Heart left ventricle (tissue), 16 donors: ENCODE data around the gene SYT15. TPM values are rescaled to one million over a fixed set of nuclear protein-coding genes. Genes with fewer than 3 reads are reported as not detected.
"Not testable (repeated sequence)": the region's sequence is repeated elsewhere in the genome, so short reads cannot be mapped to it uniquely, and the experiment has no call there.

Source experiments
- ATAC-seq, 4 donors: fragments of 200-7000 bp; cut with Tn5 transposase; one replicate each; pipeline ENCODE4 v1.9.1; 2020 to 2022; ENCODE audit warnings: moderate library complexity in 4 of 4, mild to moderate bottlenecking in 3 of 4, moderate number of reproducible peaks in 1 of 4
- DNase-seq, 5 donors: peaks; one replicate each; pipeline ENCODE4 v3.0.0-alpha.2; 2020
- H3K27ac ChIP-seq, 12 donors: fragments of 200-600 bp; sonication (generic) in 4 of 12; one replicate each; pipeline versions ENCODE4 v1.5.0 to v1.8.0; 2016 to 2022; ENCODE audit warnings: mild to moderate bottlenecking in 2 of 12
- H3K27me3 ChIP-seq, 9 donors: fragments of 200-600 bp; sonication (generic) in 2 of 9; one replicate each; pipeline versions ENCODE4 v1.5.1 to v1.8.0; 2016 to 2022; ENCODE audit warnings: mild to moderate bottlenecking in 3 of 9
- H3K36me3 ChIP-seq, 9 donors: fragments of 200-600 bp; sonication (generic) in 2 of 9; one replicate each; pipeline versions ENCODE4 v1.5.0 to v1.8.0; 2018 to 2022; ENCODE audit warnings: mild to moderate bottlenecking in 2 of 9
- H3K4me1 ChIP-seq, 12 donors: fragments of 200-600 bp; sonication (generic) in 4 of 12; one replicate each; pipeline versions ENCODE4 v1.5.0 to v1.8.0; 2016 to 2022; ENCODE audit warnings: mild to moderate bottlenecking in 3 of 12
- H3K4me3 ChIP-seq, 12 donors: fragments of 200-600 bp; sonication (generic) in 4 of 12; one replicate each; pipeline versions ENCODE4 v1.5.0 to v1.8.0; 2017 to 2022; ENCODE audit warnings: mild to moderate bottlenecking in 9 of 12, moderate library complexity in 4 of 12
- H3K9me3 ChIP-seq, 12 donors: fragments of 200-600 bp; sonication (generic) in 4 of 12; one replicate each; pipeline versions ENCODE4 v1.5.0 to v1.8.0; 2016 to 2022; ENCODE audit warnings: mild to moderate bottlenecking in 1 of 12
- CTCF ChIP-seq, 12 donors: fragments of 200-600 bp; sonication (generic) in 4 of 12; IDR thresholded peaks; one replicate each; pipeline versions ENCODE4 v1.5.0 to v1.8.0; 2018 to 2022; ENCODE audit warnings: antibody characterized with exemption in 12 of 12, mild to moderate bottlenecking in 5 of 12
- WGBS, 4 donors: extraction: QIAGEN DNeasy Blood & Tissue Kit in 2 of 4; methylation state at CpG; one replicate each; pipeline versions ENCODE4 v1.1.5 to v1.1.7; 2013 to 2018; 5-methylcytosine and 5-hydroxymethylcytosine counted together
- intact Hi-C, 10 donors: fragments of 100-400 bp; cut with DNase I; formaldehyde crosslinking; loops; one replicate each; pipeline versions ENCODE4 v1.11.1 to v1.14.2; 2022
- polyA plus RNA-seq, 2 donors: library from polyadenylated mRNA; stranded (reverse); fragments of 200-250 nt; gene quantifications; one replicate each; pipeline ENCODE4 v1.2.3, GENCODE V29; 2013
- total RNA-seq, 9 donors: library from RNA; depleted of rRNA in 2 of 9; stranded (reverse); fragments of >200 nt in 2 of 9; fragmentation: NEBNext Ultra II Directional in 3 of 9; extraction: Animal tissue kit (Norgen Biotek cat#: 25700) in 3 of 9; gene quantifications; one replicate each; pipeline versions ENCODE4 v1.1.0 to v1.2.4, GENCODE V29; 2016 to 2023
- donor health status: ischemic (EF 13 %, LVEDD 7.1; RV severe dilation, severe dysfunction).
- donor health status: healthy with polysubstance abuse.
- donor health status: DM: no; HTN: yes; CAD: no.
- donor health status: DM: no; HTN: no; CAD: no.
- donor health status: ischemic (EF 25% LVEDD 6.9; RV normal size, moderate dysfunction).
- donor health status: ischemic (EF 25% LVEDD 5.7; RV mildly dilated, moderate dysfunction).
- donor health status: healthy.
- donor health status: DM: yes; HTN: yes; CAD: no.
- donor health status: ischemic (EF 35%, LVEDD 5.7; RV mildly dilated, moderate dysfunction).
- donor health status: nonischemic (EF 11% LVEDD 7.7; RV severe dilation, severe dysfunction).
- donor health status: DM: yes; HTN: yes; CAD: no.
- donor health status: PGD.
- donor health status: ischemic (EF 29% LVEDD 5.4; RV normal size, mild dysfunction).
- donor health status: nonischemic (EF 23%, LVEDD 6.1; RV moderate dilation, normal function).

SYT15 gene
- total and polyA plus RNA-seq, 11 donors: 1.0 to 5.2 (median 2.7) TPM

GRCh38 chr10:46597616-46598246 is 18.8 kb downstream of the SYT15 start:
- H3K9me3 ChIP-seq, intact Hi-C loops, H3K4me1 ChIP-seq, H3K36me3 ChIP-seq, H3K27me3 ChIP-seq: not testable (repeated sequence)
- Histone ChIP-seq H3K4me3 (peak overlapping the region in 11 of 12 donors; percentile 16 to 59 (median 47)), H3K27ac (peak overlapping the region in 4 of 12 donors; percentile 37 to 60 (median 50))
- peak in 8 of 12 donors; percentile 6 to 32 (median 22) for TF ChIP-seq CTCF (IDR thresholded peaks at IDR 0.05)
- DNase-seq: peak in 1 of 5 donors; percentile 26
- ATAC-seq: peak; percentile 44 to 94 (median 82)
- 0 to 6% (median 1%) methylated on average over 10 to 23 of the region's 44 CpGs for WGBS, 4 donors

GRCh38 chr10:46600516-46600915 is 21.6 kb downstream of the SYT15 start:
- H3K36me3 ChIP-seq, intact Hi-C loops, ATAC-seq, H3K9me3 ChIP-seq, H3K4me3 ChIP-seq, H3K27me3 ChIP-seq, H3K27ac ChIP-seq, H3K4me1 ChIP-seq, DNase-seq: not testable (repeated sequence)
- 0 to 100% (median 94%) methylated on average over 1 of the region's 1 CpG for WGBS, 4 donors

- intact Hi-C loops, H3K4me3 ChIP-seq, H3K4me1 ChIP-seq, DNase-seq, H3K27me3 ChIP-seq, H3K36me3 ChIP-seq, H3K9me3 ChIP-seq, H3K27ac ChIP-seq: not testable (repeated sequence)
- no CpG with 5 or more reads among the region's 6 CpGs for WGBS, 4 donors
- ATAC-seq: peak in 1 of 4 donors; percentile 47
Observed at GRCh38 chr10:46615540-46615939, 36.6 kb downstream of the SYT15 start.

GRCh38 chr10:46616227-46616626 is 37.3 kb downstream of the SYT15 start:
- H3K36me3 ChIP-seq, H3K27me3 ChIP-seq, H3K9me3 ChIP-seq, H3K4me3 ChIP-seq, intact Hi-C loops, H3K27ac ChIP-seq, H3K4me1 ChIP-seq, DNase-seq: not testable (repeated sequence)
- ATAC-seq: peak in 3 of 4 donors; percentile 42 to 58 (median 58)
- no CpG with 5 or more reads among the region's 3 CpGs for WGBS, 4 donors

- H3K9me3 ChIP-seq, H3K4me1 ChIP-seq, H3K36me3 ChIP-seq, intact Hi-C loops, H3K4me3 ChIP-seq, H3K27me3 ChIP-seq: not testable (repeated sequence)
- ATAC-seq (peak in 2 of 4 donors; percentile 20 to 39), DNase-seq (peak in 1 of 5 donors; percentile 4)
- 65 to 75% (median 66%) methylated on average over 3 to 4 of the region's 4 CpGs for WGBS, 4 donors
- H3K27ac ChIP-seq: peak overlapping the region in 1 of 12 donors; percentile 37
Observed at GRCh38 chr10:46617134-46617533, 38.2 kb downstream of the SYT15 start.

GRCh38 chr10:46617913-46618312 is 39.0 kb downstream of the SYT15 start:
- intact Hi-C loops, H3K27ac ChIP-seq, ATAC-seq, H3K9me3 ChIP-seq, H3K27me3 ChIP-seq, H3K36me3 ChIP-seq, DNase-seq, H3K4me1 ChIP-seq, H3K4me3 ChIP-seq: not testable (repeated sequence)
- WGBS, 4 donors: 61 to 80% (median 73%) methylated on average over 2 to 3 of the region's 3 CpGs

GRCh38 chr10:46623899-46624654 is 45.1 kb downstream of the SYT15 start:
- DNase-seq, H3K9me3 ChIP-seq, ATAC-seq, intact Hi-C loops, H3K4me1 ChIP-seq, H3K27ac ChIP-seq, H3K36me3 ChIP-seq, H3K27me3 ChIP-seq, H3K4me3 ChIP-seq: not testable (repeated sequence)
- 95 to 99% methylated on average over 4 to 5 of the region's 8 CpGs; no CpG with 5 or more reads in 2 of the 4 donors for WGBS, 4 donors

- DNase-seq, H3K4me3 ChIP-seq: not testable (repeated sequence)
Observed at GRCh38 chr10:46629805-46630204, 50.9 kb downstream of the SYT15 start.

GRCh38 chr10:46630816-46631215 is 51.9 kb downstream of the SYT15 start:
- intact Hi-C loops: not testable (repeated sequence)

More at GRCh38 chr10:46629805-46630204, 50.9 kb downstream of the SYT15 start:
- ATAC-seq, H3K27me3 ChIP-seq, H3K9me3 ChIP-seq, H3K27ac ChIP-seq, H3K36me3 ChIP-seq, intact Hi-C loops, H3K4me1 ChIP-seq: not testable (repeated sequence)
- WGBS, 4 donors: no CpG with 5 or more reads among the region's 1 CpG

GRCh38 chr10:46631683-46632082 is 52.8 kb downstream of the SYT15 start:
- ATAC-seq, H3K36me3 ChIP-seq, H3K4me1 ChIP-seq, H3K27ac ChIP-seq, H3K27me3 ChIP-seq, DNase-seq, H3K9me3 ChIP-seq, intact Hi-C loops, H3K4me3 ChIP-seq: not testable (repeated sequence)
- whole genome bisulfite sequencing, 4 donors: no CpG with 5 or more reads among the region's 3 CpGs

More at GRCh38 chr10:46630816-46631215, 51.9 kb downstream of the SYT15 start:
- not testable (repeated sequence) for DNase-seq, ATAC-seq, H3K4me3 ChIP-seq, H3K27ac ChIP-seq, H3K27me3 ChIP-seq, H3K36me3 ChIP-seq, H3K9me3 ChIP-seq, H3K4me1 ChIP-seq
- WGBS, 4 donors: 100% methylated on average over 1 of the region's 3 CpGs; no CpG with 5 or more reads in 3 of the 4 donors
